D721Med (cell line): Measurements from ENCODE around the gene RYR1.
"Not testable (repeated sequence)": the region's sequence is repeated elsewhere in the genome, so short reads cannot be mapped to it uniquely, and the experiment has no call there.

Source experiments
- DNase-seq: peaks from one replicate; pipeline ENCODE4 v3.0.0; 2011; ENCODE audit warnings: low spot score; ENCODE audit not compliant: insufficient read length
- FAIRE-seq: peaks from 2 replicates; lab custom pipeline; 2011; peaks lifted over from hg19 to GRCh38; lab: Jason Lieb, UNC
- CTCF ChIP-seq: IDR thresholded peaks from 2 replicates; pipeline ENCODE4 v1.5.1; 2012; ENCODE audit warnings: mild to moderate bottlenecking, control low read depth; ENCODE audit not compliant: insufficient read depth; ENCODE audit errors: missing control alignments

RYR1 gene

GRCh38 chr19:38463365-38463764, 29.9 kb downstream of the RYR1 start:
- no peak for FAIRE-seq
- no peak for DNase-seq
- TF ChIP-seq CTCF: no peak

- FAIRE-seq: no peak
- DNase-seq: no peak
These were observed 31.1 kb downstream of the RYR1 start for GRCh38 chr19:38464421-38465082.

GRCh38 chr19:38466050-38466449, 32.6 kb downstream of the RYR1 start:
- no peak for TF ChIP-seq CTCF
- FAIRE-seq: no peak
- DNase-seq: no peak

More at GRCh38 chr19:38464421-38465082, 31.1 kb downstream of the RYR1 start:
- no peak for TF ChIP-seq CTCF

- TF ChIP-seq CTCF: no peak
- no peak for DNase-seq
- FAIRE-seq: no peak
These were observed 34.3 kb downstream of the RYR1 start for GRCh38 chr19:38467541-38468525.

- FAIRE-seq (no peak), DNase-seq (no peak)
- no peak for TF ChIP-seq CTCF
These were observed 35.7 kb downstream of the RYR1 start for GRCh38 chr19:38469151-38469550.

- DNase-seq (no peak), FAIRE-seq (no peak)
- TF ChIP-seq CTCF: no peak
These were observed 37.4 kb downstream of the RYR1 start for GRCh38 chr19:38470788-38471480.

- not testable (repeated sequence) for FAIRE-seq, DNase-seq
These were observed 39.2 kb downstream of the RYR1 start for GRCh38 chr19:38472725-38473124.
